ENCODE measurements around the gene SELENOK.

GRCh38 chr3:53841296-53841695, 50.4 kb downstream of the SELENOK start:
- no peak for TF ChIP-seq CTCF (IDR thresholded peaks at IDR 0.05)
- TF ChIP-seq POLR2A (IDR thresholded peaks at IDR 0.05), result no peak

All from suprapubic skin (tissue), 3 donors.